Measurements from ENCODE around the gene FAM210A.

DNA sequence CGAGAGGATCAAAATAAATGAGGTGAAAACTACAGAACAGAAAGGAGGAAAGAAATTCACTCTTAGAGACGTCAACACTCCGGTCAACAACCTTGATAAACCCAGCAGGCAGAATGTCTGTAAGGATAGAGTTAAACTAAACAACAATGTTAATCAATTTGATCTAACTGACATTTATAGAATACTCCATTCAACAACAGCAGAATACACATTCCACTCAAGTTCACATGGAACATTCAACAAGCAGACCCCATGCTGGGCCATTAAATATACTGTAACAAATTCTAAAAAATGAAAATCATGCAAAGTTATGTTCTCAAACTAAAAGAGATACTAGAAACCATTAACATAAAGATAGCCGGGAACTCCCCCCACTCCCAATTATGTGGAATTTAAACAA, 41.8 kb downstream of the FAM210A start:
- TF ChIP-seq, protein P1, sequence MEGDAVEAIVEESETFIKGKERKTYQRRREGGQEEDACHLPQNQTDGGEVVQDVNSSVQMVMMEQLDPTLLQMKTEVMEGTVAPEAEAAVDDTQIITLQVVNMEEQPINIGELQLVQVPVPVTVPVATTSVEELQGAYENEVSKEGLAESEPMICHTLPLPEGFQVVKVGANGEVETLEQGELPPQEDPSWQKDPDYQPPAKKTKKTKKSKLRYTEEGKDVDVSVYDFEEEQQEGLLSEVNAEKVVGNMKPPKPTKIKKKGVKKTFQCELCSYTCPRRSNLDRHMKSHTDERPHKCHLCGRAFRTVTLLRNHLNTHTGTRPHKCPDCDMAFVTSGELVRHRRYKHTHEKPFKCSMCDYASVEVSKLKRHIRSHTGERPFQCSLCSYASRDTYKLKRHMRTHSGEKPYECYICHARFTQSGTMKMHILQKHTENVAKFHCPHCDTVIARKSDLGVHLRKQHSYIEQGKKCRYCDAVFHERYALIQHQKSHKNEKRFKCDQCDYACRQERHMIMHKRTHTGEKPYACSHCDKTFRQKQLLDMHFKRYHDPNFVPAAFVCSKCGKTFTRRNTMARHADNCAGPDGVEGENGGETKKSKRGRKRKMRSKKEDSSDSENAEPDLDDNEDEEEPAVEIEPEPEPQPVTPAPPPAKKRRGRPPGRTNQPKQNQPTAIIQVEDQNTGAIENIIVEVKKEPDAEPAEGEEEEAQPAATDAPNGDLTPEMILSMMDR (IDR thresholded peaks at IDR 0.05) = no peak
- no peak for TF ChIP-seq POLR2A (IDR thresholded peaks at IDR 0.05)
- TF ChIP-seq POLR2AphosphoS5 (IDR thresholded peaks at IDR 0.05) = no peak

Data from stomach (tissue), 4 donors.